ENCODE data around the gene UBC. TPM values are rescaled to one million over a fixed set of nuclear protein-coding genes. Genes with fewer than 3 reads are reported as not detected.

The UBC gene
- total RNA-seq, 1 experiment from 2014 or later = 523 TPM

GRCh38 chr12:124946447-124946793, 32.0 kb upstream of the UBC start:
- H3K27ac ChIP-seq (ENCODE audit: insufficient read length, low read depth, low read length) = no peak overlapping the region
- no peaks in the 10 kb centered on the region for H3K27me3 ChIP-seq (ENCODE audit: insufficient read depth, low read length)
- H3K27ac Mint-ChIP-seq = peak overlapping the region in 1 of 3 experiments; percentile 19; a peak in 2 of 7 replicates
- peaks cover 16 to 65% (median 44%) of the 10 kb centered on the region in 3 experiments; a peak in 6 of 7 replicates for H3K36me3 Mint-ChIP-seq (ENCODE audit: insufficient read depth in 1 of 3, low read depth in 3 of 3)
- no peak overlapping the region for H3K4me3 Mint-ChIP-seq
- H3K9me3 ChIP-seq (ENCODE audit: control insufficient read depth, low read depth, low read length) = no peaks in the 10 kb centered on the region
- no peak overlapping the region for H3K4me2 ChIP-seq (ENCODE audit: insufficient read depth, insufficient read length, low read length)
- no peak overlapping the region for H4K91ac ChIP-seq (ENCODE audit: insufficient read length, low read depth, low read length)
- no peak overlapping the region for H3K18ac ChIP-seq (ENCODE audit: insufficient read length, low read depth, low read length)
- H2BK120ac ChIP-seq (ENCODE audit: low read depth, low read length, poor library complexity, severe bottlenecking) = no peak overlapping the region
- no peak overlapping the region for H2BK12ac ChIP-seq (ENCODE audit: insufficient read length, low read depth, low read length)
- no peaks in the 10 kb centered on the region for H3K4me1 Mint-ChIP-seq
- H2AK5ac ChIP-seq (ENCODE audit: insufficient read length, low read length) = no peak overlapping the region
- H3K4ac ChIP-seq (ENCODE audit: low read depth, low read length) = no peak overlapping the region
- H3K9ac ChIP-seq (ENCODE audit: extremely low read depth, insufficient read length, low read length) = no peak overlapping the region
- no peaks in the 10 kb centered on the region for H4K20me1 ChIP-seq (ENCODE audit: control insufficient read depth, insufficient read depth, insufficient read length)
- no peak overlapping the region for H2BK15ac ChIP-seq (ENCODE audit: low read depth, low read length)
- no CpG with 5 or more reads among the region's 10 CpGs for WGBS (ENCODE audit: extremely low coverage, insufficient read length, low lambda C conversion rate)
- H3T11ph ChIP-seq (ENCODE audit: low read length) = no peak overlapping the region
- no peaks in the 10 kb centered on the region for H3K27me3 Mint-ChIP-seq (ENCODE audit: low read depth)
- H3K14ac ChIP-seq (ENCODE audit: insufficient read depth, low read length) = no peak overlapping the region
- H2AFZ ChIP-seq (ENCODE audit: low read length) = no peak overlapping the region
- TF ChIP-seq, protein P1, sequence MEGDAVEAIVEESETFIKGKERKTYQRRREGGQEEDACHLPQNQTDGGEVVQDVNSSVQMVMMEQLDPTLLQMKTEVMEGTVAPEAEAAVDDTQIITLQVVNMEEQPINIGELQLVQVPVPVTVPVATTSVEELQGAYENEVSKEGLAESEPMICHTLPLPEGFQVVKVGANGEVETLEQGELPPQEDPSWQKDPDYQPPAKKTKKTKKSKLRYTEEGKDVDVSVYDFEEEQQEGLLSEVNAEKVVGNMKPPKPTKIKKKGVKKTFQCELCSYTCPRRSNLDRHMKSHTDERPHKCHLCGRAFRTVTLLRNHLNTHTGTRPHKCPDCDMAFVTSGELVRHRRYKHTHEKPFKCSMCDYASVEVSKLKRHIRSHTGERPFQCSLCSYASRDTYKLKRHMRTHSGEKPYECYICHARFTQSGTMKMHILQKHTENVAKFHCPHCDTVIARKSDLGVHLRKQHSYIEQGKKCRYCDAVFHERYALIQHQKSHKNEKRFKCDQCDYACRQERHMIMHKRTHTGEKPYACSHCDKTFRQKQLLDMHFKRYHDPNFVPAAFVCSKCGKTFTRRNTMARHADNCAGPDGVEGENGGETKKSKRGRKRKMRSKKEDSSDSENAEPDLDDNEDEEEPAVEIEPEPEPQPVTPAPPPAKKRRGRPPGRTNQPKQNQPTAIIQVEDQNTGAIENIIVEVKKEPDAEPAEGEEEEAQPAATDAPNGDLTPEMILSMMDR (conservative IDR thresholded peaks at IDR 0.05) = no peak
- H3K9me3 Mint-ChIP-seq = no peaks in the 10 kb centered on the region
- H2BK20ac ChIP-seq (ENCODE audit: low read depth, low read length, poor library complexity, severe bottlenecking) = no peak overlapping the region
- H3K79me2 ChIP-seq (ENCODE audit: insufficient read depth, low read length) = no peaks in the 10 kb centered on the region
- H4K5ac ChIP-seq (ENCODE audit: insufficient read length, low read depth, low read length) = no peak overlapping the region
- H3K23me2 ChIP-seq (ENCODE audit: insufficient read length, low read depth, low read length, poor library complexity, severe bottlenecking) = no peaks in the 10 kb centered on the region
- H2BK5ac ChIP-seq (ENCODE audit: insufficient read length, low read length) = no peak overlapping the region
- DNase-seq = no peak
- no peak overlapping the region for H3K23ac ChIP-seq (ENCODE audit: insufficient read length, low read depth, low read length)
- no peaks in the 10 kb centered on the region for H3K4me1 ChIP-seq (ENCODE audit: insufficient read depth, low read length)
- no peak overlapping the region for H4K8ac ChIP-seq (replicated peaks; ENCODE audit: insufficient read length, low read depth, low read length)
- no peaks in the 10 kb centered on the region for H3K79me1 ChIP-seq (ENCODE audit: insufficient read depth, low read depth, low read length, poor library complexity, severe bottlenecking)
- H3K56ac ChIP-seq (ENCODE audit: insufficient read length, low read depth, low read length) = no peak overlapping the region

Data from H9 (cell line).